HCT116 (cell line): Measurements from ENCODE around the gene TGFBR3L. TPM values are rescaled to one million over a fixed set of nuclear protein-coding genes. Genes with fewer than 3 reads are reported as not detected.

Experiments used
- ATAC-seq: fragments of 200-7000 bp; cut with Tn5 transposase; 2 replicates; pipeline ENCODE4 v1.9.1; 2020; ENCODE audit warnings: mild to moderate bottlenecking, moderate library complexity
- BruUV-seq: library from RNA; stranded (reverse); fragments of 400-500 nt; replicated peaks from 2 replicates; lab custom pipeline; 2021; lab: Mats Ljungman, UMichigan
- CTCF ChIA-PET: fragments of 300-600 bp; sonication (Branson Sonifier 250); formaldehyde crosslinking; loops from one replicate; lab custom pipeline; 2021; ENCODE audit warnings: antibody characterized with exemption; lab: Charles Lee
- POLR2A ChIA-PET: fragments of 300-600, 350-600 bp; sonication (Branson Sonifier 250); formaldehyde crosslinking; loops from one replicate; lab custom pipeline; 2021; ENCODE audit warnings: antibody characterized with exemption; lab: Charles Lee
- RAD21 ChIA-PET, 2 experiments: fragments of 300-600 bp; sonication (Branson Sonifier 250); formaldehyde crosslinking; loops; one replicate each; lab custom pipeline; 2023; ENCODE audit warnings: low total read pairs in 2 of 2; ENCODE audit not compliant: uncharacterized antibody in 2 of 2, unreplicated experiment in 2 of 2, low non-redundant PET in 1 of 2; lab: Charles Lee
- DNase-seq: peaks from one replicate; pipeline ENCODE4 v3.0.0-alpha.2; 2010; ENCODE audit warnings: low read depth, low spot score
- H2AFZ ChIP-seq: fragments of 200-600 bp; shearing (Covaris generic), sonication (generic); 2 replicates; pipeline ENCODE4 v1.6.1; 2017; ENCODE audit warnings: low read depth, mixed run types, mixed read lengths, antibody characterized with exemption, low read length; ENCODE audit not compliant: poor library complexity, severe bottlenecking
- H3K27ac ChIP-seq: 2 replicates; pipeline ENCODE4 v1.5.1; 2012; ENCODE audit warnings: low read depth, low read length
- H3K27me3 ChIP-seq: fragments of 200-600 bp; sonication (generic); 2 replicates; pipeline ENCODE4 v1.6.1; 2016; ENCODE audit warnings: mixed run types, low read length, mixed read lengths; ENCODE audit not compliant: insufficient read depth
- H3K36me3 ChIP-seq, 2 experiments: fragments of 200-500 bp in 1 of 2; fragments of 200-600 bp in 1 of 2; sonication (Bioruptor generic) in 1 of 2; sonication (generic) in 1 of 2; 2 replicates each; pipeline versions ENCODE4 v1.5.1 to v1.6.1; 2014 to 2016; ENCODE audit warnings: low read length in 2 of 2, inconsistent platforms in 1 of 2, mixed read lengths in 1 of 2, mixed run types in 1 of 2; ENCODE audit not compliant: insufficient read depth in 2 of 2, control insufficient read depth in 1 of 2
- H3K4me1 ChIP-seq, 2 experiments: fragments of 200-600 bp in 1 of 2; sonication (generic) in 1 of 2; 2 replicates each; pipeline versions ENCODE4 v1.5.1 to v1.6.1; 2012 to 2017; ENCODE audit warnings: low read length in 2 of 2, inconsistent platforms in 1 of 2, mild to moderate bottlenecking in 1 of 2, mixed read lengths in 1 of 2, mixed run types in 1 of 2, moderate library complexity in 1 of 2; ENCODE audit not compliant: insufficient read depth in 2 of 2, control insufficient read depth in 1 of 2
- H3K4me2 ChIP-seq: fragments of 200-600 bp; sonication (generic); 2 replicates; pipeline ENCODE4 v1.6.1; 2017; ENCODE audit warnings: mixed run types, low read length, mixed read lengths
- H3K4me3 ChIP-seq, 2 experiments: fragments of 200-600 bp in 1 of 2; sonication (generic) in 1 of 2; replicated peaks in 1 of 2; 2 replicates each; pipeline ENCODE4 v1.5.1; 2011 to 2016; ENCODE audit warnings: low read length in 2 of 2, control low read depth in 1 of 2, low read depth in 1 of 2, mild to moderate bottlenecking in 1 of 2, mixed read lengths in 1 of 2, mixed run types in 1 of 2
- H3K79me2 ChIP-seq: fragments of 200-600 bp; sonication (generic); 2 replicates; pipeline ENCODE4 v1.6.1; 2017; ENCODE audit warnings: mild to moderate bottlenecking, mixed run types, low read length, moderate library complexity, mixed read lengths; ENCODE audit not compliant: insufficient read depth
- H3K9ac ChIP-seq: fragments of 200-600 bp; sonication (generic); 2 replicates; pipeline ENCODE4 v1.6.1; 2016; ENCODE audit warnings: low read length, mixed read lengths
- H3K9me2 ChIP-seq: fragments of 200-600 bp; sonication (generic), shearing (Covaris generic); 2 replicates; pipeline ENCODE4 v1.6.1; 2017; ENCODE audit warnings: mixed run types, mild to moderate bottlenecking, moderate library complexity; ENCODE audit not compliant: insufficient read depth
- H3K9me3 ChIP-seq, 2 experiments: fragments of 200-500 bp in 1 of 2; fragments of 200-600 bp in 1 of 2; sonication (Bioruptor generic) in 1 of 2; sonication (generic) in 1 of 2; 2 replicates each; pipeline ENCODE4 v1.6.1; 2014 to 2017; ENCODE audit warnings: low read length in 2 of 2, mixed read lengths in 2 of 2, inconsistent platforms in 1 of 2, low read depth in 1 of 2, mild to moderate bottlenecking in 1 of 2, mixed run types in 1 of 2, moderate library complexity in 1 of 2; ENCODE audit not compliant: control insufficient read depth in 1 of 2, insufficient read depth in 1 of 2
- H4K20me1 ChIP-seq: fragments of 200-600 bp; sonication (generic), shearing (Covaris generic); 2 replicates; pipeline ENCODE4 v1.6.1; 2017; ENCODE audit warnings: mixed run types, mild to moderate bottlenecking, moderate library complexity; ENCODE audit not compliant: insufficient read depth
- CBX3 ChIP-seq: IDR thresholded peaks from 2 replicates; pipeline ENCODE4 v1.6.1; 2012; ENCODE audit warnings: low read depth
- CEBPB ChIP-seq: IDR thresholded peaks from 2 replicates; pipeline ENCODE4 v1.6.1; 2012; ENCODE audit warnings: low read depth
- ELF1 ChIP-seq: IDR thresholded peaks from 2 replicates; pipeline ENCODE4 v1.6.1; 2012; ENCODE audit warnings: low read depth, borderline replicate concordance
- EZH2 ChIP-seq: fragments of 200-600 bp; sonication (generic); IDR thresholded peaks from 2 replicates; pipeline ENCODE4 v1.6.1; 2017; ENCODE audit warnings: antibody characterized with exemption, mixed run types
- FOSL1 ChIP-seq: IDR thresholded peaks from 2 replicates; pipeline ENCODE4 v1.6.1; 2012; ENCODE audit warnings: low read depth
- JUND ChIP-seq: IDR thresholded peaks from 2 replicates; pipeline ENCODE4 v1.6.1; 2012
- MAX ChIP-seq: IDR thresholded peaks from 2 replicates; pipeline ENCODE4 v1.6.1; 2012
- POLR2A ChIP-seq: IDR thresholded peaks from 2 replicates; pipeline ENCODE4 v1.7.0; 2011; ENCODE audit warnings: borderline replicate concordance; ENCODE audit not compliant: insufficient read depth, insufficient read length; ENCODE audit errors: extremely low read depth
- POLR2AphosphoS5 ChIP-seq: IDR thresholded peaks from 2 replicates; pipeline ENCODE4 v1.6.1; 2011; ENCODE audit warnings: mild to moderate bottlenecking, low read depth, low read length, moderate library complexity
- RAD21 ChIP-seq: IDR thresholded peaks from 2 replicates; pipeline ENCODE4 v1.6.1; 2012; ENCODE audit warnings: low read depth, mild to moderate bottlenecking
- SIN3A ChIP-seq: IDR thresholded peaks from 2 replicates; pipeline ENCODE4 v1.6.1; 2012; ENCODE audit warnings: low read depth
- YY1 ChIP-seq: IDR thresholded peaks from 2 replicates; pipeline ENCODE4 v1.6.1; 2011; ENCODE audit warnings: low read length, low read depth, moderate library complexity, mild to moderate bottlenecking; ENCODE audit not compliant: insufficient replicate concordance; ENCODE audit errors: extremely low read depth
- ZNF274 ChIP-seq: fragments of 200-500 bp; sonication (Bioruptor generic); IDR thresholded peaks from 2 replicates; pipeline ENCODE4 v1.6.1; 2014; ENCODE audit warnings: mild to moderate bottlenecking, low read depth, low read length, inconsistent platforms
- intact Hi-C: fragments of 100-400 bp; cut with micrococcal nuclease; formaldehyde crosslinking; loops from 2 replicates; pipeline ENCODE4 v1.10.0; 2022
- total RNA-seq: library from RNA; stranded (reverse); gene quantifications from one replicate; pipeline ENCODE4 v1.2.1, GENCODE V29; 2021; ENCODE audit not compliant: unreplicated experiment
- TF ChIP-seq, protein P1 (sequence below): IDR thresholded peaks from 2 replicates; pipeline ENCODE4 v1.6.1; 2012
- TF ChIP-seq, protein P2 (sequence below), 3 experiments: fragments of 200-600 bp in 1 of 3; sonication (generic) in 1 of 3; IDR thresholded peaks in 2 of 3; conservative IDR thresholded peaks in 1 of 3; 2 replicates each; pipeline ENCODE4 v1.5.1; 2012 to 2017; ENCODE audit warnings: low read depth in 2 of 3, low read length in 2 of 3, antibody characterized with exemption in 1 of 3, borderline replicate concordance in 1 of 3, control low read depth in 1 of 3, mild to moderate bottlenecking in 1 of 3, mixed read lengths in 1 of 3, mixed run types in 1 of 3, moderate library complexity in 1 of 3; ENCODE audit not compliant: insufficient read depth in 1 of 3
- TF ChIP-seq, protein P3 (sequence below): IDR thresholded peaks from 2 replicates; pipeline ENCODE4 v1.6.1; 2012; ENCODE audit warnings: low read depth

Gene TGFBR3L
- total RNA-seq, 1 experiment from 2014 or later = 30.9 TPM

DNA sequence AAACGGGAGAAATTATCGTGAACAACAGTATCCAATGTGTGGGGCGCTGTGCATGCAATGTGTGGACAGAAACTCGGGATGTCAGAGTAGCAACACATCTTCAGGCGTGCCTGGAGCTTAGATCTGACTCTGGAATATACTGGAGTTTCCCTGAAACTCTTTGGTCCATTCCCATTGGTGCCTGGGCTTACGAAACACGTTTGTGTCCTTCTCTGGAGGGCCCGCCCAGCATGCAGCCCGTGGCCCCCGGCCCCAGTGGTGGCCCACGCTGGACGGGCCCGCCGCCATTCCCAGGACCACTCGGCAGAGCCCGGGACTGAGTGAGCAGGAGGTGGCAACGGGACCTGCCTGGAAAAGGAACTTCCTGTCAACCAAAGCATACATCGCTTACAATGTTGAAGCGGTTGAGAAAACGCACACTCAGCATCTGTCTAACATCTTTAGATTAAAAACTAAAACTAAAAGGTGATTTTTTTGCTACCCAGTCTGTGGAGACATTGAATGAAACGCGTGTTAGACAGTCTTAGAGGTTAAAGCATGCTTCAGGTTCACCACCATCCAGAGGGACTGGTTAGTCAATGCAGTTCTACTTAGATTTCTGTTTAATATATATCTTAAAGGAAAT, 48.1 kb downstream of the TGFBR3L start (continued):
- TF ChIP-seq YY1 = no peak
- TF ChIP-seq, protein P1, sequence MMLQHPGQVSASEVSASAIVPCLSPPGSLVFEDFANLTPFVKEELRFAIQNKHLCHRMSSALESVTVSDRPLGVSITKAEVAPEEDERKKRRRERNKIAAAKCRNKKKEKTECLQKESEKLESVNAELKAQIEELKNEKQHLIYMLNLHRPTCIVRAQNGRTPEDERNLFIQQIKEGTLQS = no peak
- no peak for TF ChIP-seq ELF1
- TF ChIP-seq, protein P2, sequence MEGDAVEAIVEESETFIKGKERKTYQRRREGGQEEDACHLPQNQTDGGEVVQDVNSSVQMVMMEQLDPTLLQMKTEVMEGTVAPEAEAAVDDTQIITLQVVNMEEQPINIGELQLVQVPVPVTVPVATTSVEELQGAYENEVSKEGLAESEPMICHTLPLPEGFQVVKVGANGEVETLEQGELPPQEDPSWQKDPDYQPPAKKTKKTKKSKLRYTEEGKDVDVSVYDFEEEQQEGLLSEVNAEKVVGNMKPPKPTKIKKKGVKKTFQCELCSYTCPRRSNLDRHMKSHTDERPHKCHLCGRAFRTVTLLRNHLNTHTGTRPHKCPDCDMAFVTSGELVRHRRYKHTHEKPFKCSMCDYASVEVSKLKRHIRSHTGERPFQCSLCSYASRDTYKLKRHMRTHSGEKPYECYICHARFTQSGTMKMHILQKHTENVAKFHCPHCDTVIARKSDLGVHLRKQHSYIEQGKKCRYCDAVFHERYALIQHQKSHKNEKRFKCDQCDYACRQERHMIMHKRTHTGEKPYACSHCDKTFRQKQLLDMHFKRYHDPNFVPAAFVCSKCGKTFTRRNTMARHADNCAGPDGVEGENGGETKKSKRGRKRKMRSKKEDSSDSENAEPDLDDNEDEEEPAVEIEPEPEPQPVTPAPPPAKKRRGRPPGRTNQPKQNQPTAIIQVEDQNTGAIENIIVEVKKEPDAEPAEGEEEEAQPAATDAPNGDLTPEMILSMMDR (IDR thresholded peaks at IDR 0.05 in 2 of 3, conservative IDR thresholded peaks at IDR 0.05 in 1 of 3; ENCODE audit: borderline replicate concordance in 1 of 3, insufficient read depth in 1 of 3, low read depth in 2 of 3, low read length in 2 of 3) = no peak
- no peak for TF ChIP-seq FOSL1
- TF ChIP-seq CBX3 = no peak
- TF ChIP-seq JUND = no peak
- TF ChIP-seq POLR2A = no peak

DNA sequence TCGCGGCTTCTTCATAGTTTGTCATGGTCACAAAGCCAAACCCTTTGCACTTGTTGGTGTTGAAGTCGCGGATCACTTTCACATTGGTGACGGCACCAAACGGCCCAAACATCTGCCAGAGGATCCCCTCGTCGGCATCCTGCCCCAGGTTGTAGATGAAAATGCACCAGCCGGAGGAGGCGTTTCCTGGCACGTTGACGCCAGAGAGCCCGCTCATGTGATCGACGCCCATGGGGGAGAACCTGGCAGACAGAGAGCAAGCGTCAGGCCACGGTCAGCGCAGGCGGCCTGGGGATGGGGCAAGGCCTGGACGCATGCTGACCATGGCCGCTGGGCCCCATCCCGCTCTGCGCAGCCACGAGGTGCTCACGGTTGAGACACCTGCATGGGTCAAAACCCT, 48.9 kb downstream of the TGFBR3L start:
- no peaks in the 10 kb centered on the region for H3K9me3 ChIP-seq
- H3K4me2 ChIP-seq = no peak overlapping the region
- no TSS peak for BruUV-seq
- H3K4me1 ChIP-seq = no peaks in the 10 kb centered on the region
- intact Hi-C loops = no loop called here
- H4K20me1 ChIP-seq = 0 out of 2 replicates have a peak, but pooled peaks cover 3% of the 10 kb centered on the region
- RAD21 ChIA-PET = no interaction called here
- CTCF ChIA-PET = no interaction called here
- H3K9ac ChIP-seq = no peak overlapping the region
- H3K79me2 ChIP-seq = 0 out of 2 replicates have a peak, but pooled peaks cover 10% of the 10 kb centered on the region
- ATAC-seq (no peak), DNase-seq (no peak)
- no peaks in the 10 kb centered on the region for H3K27me3 ChIP-seq
- POLR2A ChIA-PET = no interaction called here
- H3K27ac ChIP-seq = no peak overlapping the region
- H2AFZ ChIP-seq = no peak overlapping the region
- peaks cover 42 to 61% of the 10 kb centered on the region in 2 experiments; a peak in 3 of 4 replicates for H3K36me3 ChIP-seq
- H3K4me3 ChIP-seq = no peak overlapping the region
- H3K9me2 ChIP-seq = no peaks in the 10 kb centered on the region
- no peak for TF ChIP-seq CBX3
- no peak for TF ChIP-seq ELF1
- no peak for TF ChIP-seq SIN3A
- no peak for TF ChIP-seq JUND
- TF ChIP-seq ZNF274 = no peak
- TF ChIP-seq YY1 = no peak
- TF ChIP-seq MAX = no peak
- no peak for TF ChIP-seq POLR2A
- TF ChIP-seq, protein P3, sequence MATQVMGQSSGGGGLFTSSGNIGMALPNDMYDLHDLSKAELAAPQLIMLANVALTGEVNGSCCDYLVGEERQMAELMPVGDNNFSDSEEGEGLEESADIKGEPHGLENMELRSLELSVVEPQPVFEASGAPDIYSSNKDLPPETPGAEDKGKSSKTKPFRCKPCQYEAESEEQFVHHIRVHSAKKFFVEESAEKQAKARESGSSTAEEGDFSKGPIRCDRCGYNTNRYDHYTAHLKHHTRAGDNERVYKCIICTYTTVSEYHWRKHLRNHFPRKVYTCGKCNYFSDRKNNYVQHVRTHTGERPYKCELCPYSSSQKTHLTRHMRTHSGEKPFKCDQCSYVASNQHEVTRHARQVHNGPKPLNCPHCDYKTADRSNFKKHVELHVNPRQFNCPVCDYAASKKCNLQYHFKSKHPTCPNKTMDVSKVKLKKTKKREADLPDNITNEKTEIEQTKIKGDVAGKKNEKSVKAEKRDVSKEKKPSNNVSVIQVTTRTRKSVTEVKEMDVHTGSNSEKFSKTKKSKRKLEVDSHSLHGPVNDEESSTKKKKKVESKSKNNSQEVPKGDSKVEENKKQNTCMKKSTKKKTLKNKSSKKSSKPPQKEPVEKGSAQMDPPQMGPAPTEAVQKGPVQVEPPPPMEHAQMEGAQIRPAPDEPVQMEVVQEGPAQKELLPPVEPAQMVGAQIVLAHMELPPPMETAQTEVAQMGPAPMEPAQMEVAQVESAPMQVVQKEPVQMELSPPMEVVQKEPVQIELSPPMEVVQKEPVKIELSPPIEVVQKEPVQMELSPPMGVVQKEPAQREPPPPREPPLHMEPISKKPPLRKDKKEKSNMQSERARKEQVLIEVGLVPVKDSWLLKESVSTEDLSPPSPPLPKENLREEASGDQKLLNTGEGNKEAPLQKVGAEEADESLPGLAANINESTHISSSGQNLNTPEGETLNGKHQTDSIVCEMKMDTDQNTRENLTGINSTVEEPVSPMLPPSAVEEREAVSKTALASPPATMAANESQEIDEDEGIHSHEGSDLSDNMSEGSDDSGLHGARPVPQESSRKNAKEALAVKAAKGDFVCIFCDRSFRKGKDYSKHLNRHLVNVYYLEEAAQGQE = no peak
- no peak for TF ChIP-seq EZH2
- TF ChIP-seq, protein P1 = no peak
- no peak for TF ChIP-seq CEBPB
- TF ChIP-seq POLR2AphosphoS5 = no peak
- TF ChIP-seq RAD21 = no peak
